H1 (cell line): ENCODE results near the gene TSHZ2. TPM values are rescaled to one million over a fixed set of nuclear protein-coding genes. Genes with fewer than 3 reads are reported as not detected.

ENCODE experiments used
- CTCF ChIA-PET: fragments of 300-600 bp; sonication (Branson Sonifier 250); formaldehyde crosslinking; loops from one replicate; lab custom pipeline; 2021; ENCODE audit not compliant: partially characterized antibody; lab: Charles Lee
- POLR2A ChIA-PET: fragments of 300-600 bp; sonication (Branson Sonifier 250); formaldehyde crosslinking; loops from one replicate; lab custom pipeline; 2021; ENCODE audit warnings: inconsistent platforms; ENCODE audit not compliant: partially characterized antibody; lab: Charles Lee
- DNase-seq, 2 experiments: peaks; one replicate each; pipeline versions ENCODE4 v3.0.0 to v3.0.0-alpha.2; 2010 to 2022; ENCODE audit warnings: low spot score in 2 of 2, low read depth in 1 of 2, mixed read lengths in 1 of 2
- FAIRE-seq: peaks from 2 replicates; lab custom pipeline; 2011; peaks lifted over from hg19 to GRCh38; lab: Jason Lieb, UNC
- H2AFZ ChIP-seq: 2 replicates; pipeline ENCODE4 v1.8.1; 2012; ENCODE audit warnings: low read length, inconsistent platforms
- H2AK5ac ChIP-seq: 2 replicates; pipeline ENCODE4 v1.6.1; 2013; ENCODE audit warnings: low read depth, low read length
- H2BK120ac ChIP-seq: replicated peaks from 2 replicates; pipeline ENCODE3; 2013; ENCODE audit warnings: low read depth, low read length, inconsistent platforms
- H2BK12ac ChIP-seq: 2 replicates; pipeline ENCODE4 v1.6.1; 2013; ENCODE audit warnings: low read depth, low read length
- H2BK15ac ChIP-seq: 2 replicates; pipeline ENCODE4 v1.6.1; 2013; ENCODE audit warnings: low read length
- H2BK20ac ChIP-seq: 2 replicates; pipeline ENCODE4 v1.6.1; 2013; ENCODE audit warnings: low read length
- H2BK5ac ChIP-seq: 2 replicates; pipeline ENCODE4 v1.6.1; 2013; ENCODE audit warnings: low read depth, low read length
- H3K14ac ChIP-seq: 2 replicates; pipeline ENCODE4 v1.6.1; 2013; ENCODE audit warnings: inconsistent platforms; ENCODE audit not compliant: insufficient read length
- H3K18ac ChIP-seq: 2 replicates; pipeline ENCODE4 v1.6.1; 2013; ENCODE audit warnings: low read length; ENCODE audit errors: extremely low read depth
- H3K23ac ChIP-seq: 2 replicates; pipeline ENCODE4 v1.6.1; 2013; ENCODE audit warnings: inconsistent platforms; ENCODE audit not compliant: insufficient read length
- H3K23me2 ChIP-seq: 2 replicates; pipeline ENCODE4 v1.6.1; 2013; ENCODE audit warnings: low read depth, low read length
- H3K27ac ChIP-seq: 2 replicates; pipeline ENCODE4 v1.6.1; 2011; ENCODE audit warnings: low read depth, low read length, inconsistent platforms
- H3K27me3 ChIP-seq, 4 experiments: replicated peaks in 1 of 4; 1 replicate in 1 of 4; 2 replicates in 3 of 4; pipeline versions ENCODE4 v1.6.1 to v1.8.1; 2011 to 2013; ENCODE audit warnings: low read length in 3 of 4, mild to moderate bottlenecking in 3 of 4, inconsistent platforms in 2 of 4, mixed read lengths in 2 of 4, moderate library complexity in 1 of 4; ENCODE audit not compliant: control insufficient read depth in 3 of 4, insufficient read depth in 3 of 4; ENCODE audit errors: extremely low read depth in 1 of 4
- H3K36me3 ChIP-seq, 4 experiments: 2 replicates each; pipeline versions ENCODE4 v1.6.1 to v1.8.1; 2011 to 2013; ENCODE audit warnings: mild to moderate bottlenecking in 4 of 4, low read length in 3 of 4, moderate library complexity in 2 of 4, control low read depth in 1 of 4, inconsistent platforms in 1 of 4; ENCODE audit not compliant: insufficient read depth in 4 of 4, control insufficient read depth in 2 of 4
- H3K4ac ChIP-seq: replicated peaks from 2 replicates; pipeline ENCODE3; 2013; ENCODE audit warnings: low read length, low read depth, mixed read lengths, inconsistent platforms; ENCODE audit not compliant: insufficient read length
- H3K4me1 ChIP-seq, 4 experiments: replicated peaks in 1 of 4; 1 replicate in 1 of 4; 2 replicates in 3 of 4; pipeline versions ENCODE4 v1.6.1 to v1.8.1; 2011 to 2013; ENCODE audit warnings: low read length in 3 of 4, inconsistent platforms in 2 of 4, mixed read lengths in 1 of 4; ENCODE audit not compliant: insufficient read depth in 4 of 4, control insufficient read depth in 3 of 4
- H3K4me2 ChIP-seq, 2 experiments: 2 replicates each; pipeline versions ENCODE4 v1.6.1 to v1.8.1; 2011 to 2013; ENCODE audit warnings: low read depth in 2 of 2, low read length in 2 of 2, control low read depth in 1 of 2, inconsistent platforms in 1 of 2, mild to moderate bottlenecking in 1 of 2; ENCODE audit not compliant: insufficient read depth in 1 of 2
- H3K4me3 ChIP-seq, 4 experiments: fragments of 200-600, 300-600 bp in 1 of 4; sonication (generic), shearing (Covaris generic), sonication (Bioruptor Twin) in 1 of 4; 2 replicates each; pipeline versions ENCODE4 v1.5.1 to v1.8.1; 2011 to 2016; ENCODE audit warnings: low read length in 4 of 4, low read depth in 3 of 4, control low read depth in 2 of 4, inconsistent platforms in 2 of 4, mild to moderate bottlenecking in 2 of 4, mixed read lengths in 1 of 4, moderate library complexity in 1 of 4; ENCODE audit not compliant: insufficient read depth in 2 of 4; ENCODE audit errors: extremely low read depth in 1 of 4
- H3K56ac ChIP-seq: replicated peaks from 2 replicates; pipeline ENCODE3; 2013; ENCODE audit warnings: low read depth, mild to moderate bottlenecking, mixed read lengths, low read length, inconsistent platforms; ENCODE audit not compliant: insufficient read length
- H3K79me1 ChIP-seq: 2 replicates; pipeline ENCODE4 v1.6.1; 2013; ENCODE audit warnings: low read depth, low read length, control low read depth
- H3K79me2 ChIP-seq, 2 experiments: 2 replicates each; pipeline versions ENCODE4 v1.6.1 to v1.8.1; 2012 to 2013; ENCODE audit warnings: low read length in 2 of 2, mild to moderate bottlenecking in 2 of 2, inconsistent platforms in 1 of 2; ENCODE audit not compliant: insufficient read depth in 2 of 2, control insufficient read depth in 1 of 2
- H3K9ac ChIP-seq, 4 experiments: replicated peaks in 1 of 4; 1 replicate in 1 of 4; 2 replicates in 3 of 4; pipeline versions ENCODE4 v1.6.1 to v1.8.1; 2011 to 2013; ENCODE audit warnings: low read depth in 3 of 4, low read length in 3 of 4, control low read depth in 2 of 4, mild to moderate bottlenecking in 2 of 4, moderate library complexity in 2 of 4, inconsistent platforms in 1 of 4; ENCODE audit errors: extremely low read depth in 1 of 4
- H3K9me3 ChIP-seq, 2 experiments: 2 replicates each; pipeline versions ENCODE4 v1.6.1 to v1.8.1; 2012 to 2013; ENCODE audit warnings: mild to moderate bottlenecking in 2 of 2, moderate library complexity in 2 of 2, control low read depth in 1 of 2, inconsistent platforms in 1 of 2, low read depth in 1 of 2, low read length in 1 of 2, mixed read lengths in 1 of 2; ENCODE audit not compliant: insufficient read depth in 2 of 2
- H4K20me1 ChIP-seq, 2 experiments: replicated peaks in 1 of 2; 2 replicates each; pipeline versions ENCODE3 to v1.8.1; 2011 to 2013; ENCODE audit warnings: inconsistent platforms in 2 of 2, low read length in 2 of 2, mild to moderate bottlenecking in 1 of 2; ENCODE audit not compliant: insufficient read depth in 2 of 2, control insufficient read depth in 1 of 2
- H4K5ac ChIP-seq: 2 replicates; pipeline ENCODE4 v1.6.1; 2013; ENCODE audit warnings: low read length, low read depth, mixed read lengths, inconsistent platforms; ENCODE audit not compliant: insufficient read length
- H4K8ac ChIP-seq: 2 replicates; pipeline ENCODE4 v1.8.0; 2013; ENCODE audit warnings: mild to moderate bottlenecking, moderate library complexity, low read length, inconsistent platforms; ENCODE audit not compliant: insufficient read depth; ENCODE audit errors: extremely low read depth
- H4K91ac ChIP-seq: replicated peaks from 2 replicates; pipeline ENCODE3; 2013; ENCODE audit warnings: low read length, mixed read lengths, inconsistent platforms; ENCODE audit not compliant: insufficient read length
- ASH2L ChIP-seq: fragments of 200-600, 300-600 bp; sonication (generic); IDR thresholded peaks from one replicate; pipeline ENCODE4 v1.7.1; 2017; ENCODE audit warnings: low read length
- CBX8 ChIP-seq: fragments of 300-800, 300-1000 bp; sonication (generic); IDR thresholded peaks from 2 replicates; pipeline ENCODE4 v1.7.1; 2016; ENCODE audit warnings: low read depth, low read length, borderline replicate concordance
- RAD21 ChIP-seq, 2 experiments: IDR thresholded peaks in 1 of 2; conservative IDR thresholded peaks in 1 of 2; 2 replicates each; pipeline ENCODE4 v1.6.1; 2011; ENCODE audit warnings: low read depth in 2 of 2, low read length in 2 of 2, improper control_type of control experiment in 1 of 2, inconsistent platforms in 1 of 2, mild to moderate bottlenecking in 1 of 2, moderate library complexity in 1 of 2
- SP2 ChIP-seq: IDR thresholded peaks from 2 replicates; pipeline ENCODE4 v1.6.1; 2012; ENCODE audit warnings: mild to moderate bottlenecking, low read length, inconsistent platforms
- TBP ChIP-seq: IDR thresholded peaks from 2 replicates; pipeline ENCODE4 v1.6.1; 2011; ENCODE audit warnings: low read depth, low read length, improper control_type of control experiment
- WGBS, 2 experiments: shearing (Covaris generic) in 1 of 2; methylation state at CpG; one replicate each; pipeline versions ENCODE4 v1.1.6 to v1.1.7; 2013 to 2015; ENCODE audit warnings: low lambda C conversion rate in 2 of 2, mixed read lengths in 2 of 2, inconsistent platforms in 1 of 2, low coverage in 1 of 2, missing lambda C conversion rate in 1 of 2; ENCODE audit not compliant: insufficient replicate concordance in 2 of 2, insufficient coverage in 1 of 2, insufficient read length in 1 of 2; ENCODE audit errors: extremely low coverage in 1 of 2, missing lambda C conversion rate in 1 of 2; 5-methylcytosine and 5-hydroxymethylcytosine counted together
- polyA plus RNA-seq, 7 experiments: library from polyadenylated mRNA; depleted of rRNA in 3 of 7; stranded (reverse) in 5 of 7; unstranded in 2 of 7; fragments of >200 nt in 5 of 7; fragments of 200-250 nt in 2 of 7; gene quantifications; 1 replicate in 5 of 7; 2 replicates in 1 of 7; 4 replicates in 1 of 7; pipeline versions ENCODE4 v1.2.1 to v1.2.3, GENCODE V29; 2011 to 2013; ENCODE audit warnings: missing spikeins in 2 of 7, mixed read lengths in 2 of 7
- total RNA-seq: library from RNA; stranded (reverse); fragmentation: NEBNext Ultra II Directional; extraction: Animal tissue kit (Norgen Biotek cat#: 25700); gene quantifications from 2 replicates; pipeline ENCODE4 v1.2.1, GENCODE V29; 2021
- TF ChIP-seq, protein P1 (sequence below): IDR thresholded peaks from 2 replicates; pipeline ENCODE4 v1.6.1; 2011; ENCODE audit warnings: low read length, improper control_type of control experiment
- TF ChIP-seq, protein P2 (sequence below), 3 experiments: IDR thresholded peaks; 1 replicate in 2 of 3; 2 replicates in 1 of 3; pipeline versions ENCODE4 v1.5.1 to v1.6.1; 2011; ENCODE audit warnings: low read length in 3 of 3, mild to moderate bottlenecking in 3 of 3, inconsistent platforms in 2 of 3, low read depth in 1 of 3, moderate library complexity in 1 of 3; ENCODE audit not compliant: insufficient read depth in 1 of 3; ENCODE audit errors: control extremely low read depth in 1 of 3

Gene TSHZ2
- total and polyA plus RNA-seq, 2 of the 8 experiments (the other 6 are each of a cell fraction or from before 2014, with no cell fraction given): 0.14 to 0.30 TPM

DNA sequence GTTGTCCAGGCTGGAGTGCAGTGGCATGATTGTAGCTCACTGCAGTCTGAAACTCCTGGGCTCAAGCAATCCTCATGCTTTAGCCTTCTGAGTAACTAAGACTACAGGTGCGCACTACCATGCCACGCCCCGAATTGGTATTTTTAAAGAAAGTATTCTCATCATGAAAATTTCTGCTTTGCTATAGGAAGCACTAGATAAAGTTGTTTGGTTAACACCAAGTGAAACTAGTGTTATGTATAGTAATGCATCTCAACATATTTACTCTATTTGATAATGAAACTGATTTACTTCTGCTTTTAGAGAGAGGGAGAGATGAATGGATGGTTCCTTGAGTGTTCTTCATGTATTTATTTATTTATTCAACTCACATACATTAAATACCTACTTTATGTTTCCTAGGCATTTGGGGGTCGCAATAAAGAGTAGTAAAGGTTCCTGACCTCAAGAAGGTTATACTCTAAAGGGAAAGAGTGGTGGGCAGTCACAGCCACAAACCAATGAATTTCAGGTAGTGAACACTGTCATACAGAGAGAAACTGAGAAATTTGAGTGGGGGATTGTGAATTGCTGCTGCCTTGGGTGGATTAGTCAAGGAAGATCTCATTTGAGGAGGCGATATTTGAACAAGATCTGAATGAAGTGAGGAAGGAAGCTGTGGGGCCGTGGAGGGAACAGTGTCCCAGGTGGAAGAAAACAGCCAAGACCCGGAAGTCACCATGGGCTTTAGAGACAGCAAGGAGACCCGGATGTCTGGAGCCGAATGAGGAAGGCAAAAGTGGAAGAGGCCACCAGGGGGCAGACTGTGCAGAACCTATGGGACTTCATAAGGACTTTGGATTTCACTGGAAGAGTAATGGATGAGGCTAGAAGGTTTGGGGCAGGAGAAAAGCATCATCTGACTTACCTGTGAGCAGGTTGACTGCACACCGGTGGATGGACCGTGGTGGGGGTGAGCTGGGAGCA is 185.6 kb downstream of the TSHZ2 start:
- POLR2A ChIA-PET: no interaction called here
- DNase-seq: peak; percentile 47 to 87
- CTCF ChIA-PET: interaction anchor here (0.7 to 2.7 kb wide), 19 partner anchors 8 to 845 kb away, joined by 3 to 11 read pairs (median 3); no protein-coding TSS in a partner anchor
- H3K9me3 ChIP-seq: no peaks in the 10 kb centered on the region
- no peak overlapping the region for H2BK5ac ChIP-seq
- no peaks in the 10 kb centered on the region for H3K36me3 ChIP-seq
- no peak overlapping the region for H2BK12ac ChIP-seq
- no peak for FAIRE-seq
- no peaks in the 10 kb centered on the region for H3K23me2 ChIP-seq
- H2AFZ ChIP-seq: peak overlapping the region; percentile 92
- no peak overlapping the region for H3K27ac ChIP-seq
- H3K56ac ChIP-seq: no peak overlapping the region
- no peak overlapping the region for H2BK120ac ChIP-seq
- H3K79me2 ChIP-seq: no peaks in the 10 kb centered on the region
- no peaks in the 10 kb centered on the region for H3K79me1 ChIP-seq
- no peak overlapping the region for H2AK5ac ChIP-seq
- H2BK20ac ChIP-seq: no peak overlapping the region
- no peak overlapping the region for H4K5ac ChIP-seq
- peaks cover 0 to 3% (median under 1%) of the 10 kb centered on the region in 4 experiments; a peak in 3 of 7 replicates for H3K4me1 ChIP-seq
- H4K8ac ChIP-seq: no peak overlapping the region
- H3K9ac ChIP-seq: no peak overlapping the region
- WGBS, 2 experiments: 79% methylated on average over 11 of the region's 11 CpGs; no CpG with 5 or more reads in 1 of the 2 experiments
- no peak overlapping the region for H3K23ac ChIP-seq
- no peak overlapping the region for H3K4me3 ChIP-seq
- no peak overlapping the region for H3K4me2 ChIP-seq
- no peaks in the 10 kb centered on the region for H4K20me1 ChIP-seq
- no peak overlapping the region for H3K4ac ChIP-seq
- H4K91ac ChIP-seq: no peak overlapping the region
- no peak overlapping the region for H3K18ac ChIP-seq
- H3K14ac ChIP-seq: no peak overlapping the region
- peak overlapping the region; percentile 78; the same call in 1 of the 2 replicates for H2BK15ac ChIP-seq
- H3K27me3 ChIP-seq: no peaks in the 10 kb centered on the region; a peak in 3 of 7 replicates
- TF ChIP-seq ASH2L (no peak), CBX8 (no peak), RAD21 (IDR thresholded peaks at IDR 0.05 in 1 of 2, conservative IDR thresholded peaks at IDR 0.05 in 1 of 2; ENCODE audit: low read depth in 2 of 2, low read length in 2 of 2) (peak; percentile 64 to 75), TBP (no peak), SP2 (no peak)
- TF ChIP-seq, protein P1, sequence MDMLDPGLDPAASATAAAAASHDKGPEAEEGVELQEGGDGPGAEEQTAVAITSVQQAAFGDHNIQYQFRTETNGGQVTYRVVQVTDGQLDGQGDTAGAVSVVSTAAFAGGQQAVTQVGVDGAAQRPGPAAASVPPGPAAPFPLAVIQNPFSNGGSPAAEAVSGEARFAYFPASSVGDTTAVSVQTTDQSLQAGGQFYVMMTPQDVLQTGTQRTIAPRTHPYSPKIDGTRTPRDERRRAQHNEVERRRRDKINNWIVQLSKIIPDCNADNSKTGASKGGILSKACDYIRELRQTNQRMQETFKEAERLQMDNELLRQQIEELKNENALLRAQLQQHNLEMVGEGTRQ: no peak
- TF ChIP-seq, protein P2, sequence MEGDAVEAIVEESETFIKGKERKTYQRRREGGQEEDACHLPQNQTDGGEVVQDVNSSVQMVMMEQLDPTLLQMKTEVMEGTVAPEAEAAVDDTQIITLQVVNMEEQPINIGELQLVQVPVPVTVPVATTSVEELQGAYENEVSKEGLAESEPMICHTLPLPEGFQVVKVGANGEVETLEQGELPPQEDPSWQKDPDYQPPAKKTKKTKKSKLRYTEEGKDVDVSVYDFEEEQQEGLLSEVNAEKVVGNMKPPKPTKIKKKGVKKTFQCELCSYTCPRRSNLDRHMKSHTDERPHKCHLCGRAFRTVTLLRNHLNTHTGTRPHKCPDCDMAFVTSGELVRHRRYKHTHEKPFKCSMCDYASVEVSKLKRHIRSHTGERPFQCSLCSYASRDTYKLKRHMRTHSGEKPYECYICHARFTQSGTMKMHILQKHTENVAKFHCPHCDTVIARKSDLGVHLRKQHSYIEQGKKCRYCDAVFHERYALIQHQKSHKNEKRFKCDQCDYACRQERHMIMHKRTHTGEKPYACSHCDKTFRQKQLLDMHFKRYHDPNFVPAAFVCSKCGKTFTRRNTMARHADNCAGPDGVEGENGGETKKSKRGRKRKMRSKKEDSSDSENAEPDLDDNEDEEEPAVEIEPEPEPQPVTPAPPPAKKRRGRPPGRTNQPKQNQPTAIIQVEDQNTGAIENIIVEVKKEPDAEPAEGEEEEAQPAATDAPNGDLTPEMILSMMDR (IDR thresholded peaks at IDR 0.05; ENCODE audit: control extremely low read depth in 1 of 3, insufficient read depth in 1 of 3, low read depth in 1 of 3, low read length in 3 of 3): peak; percentile 63 to 79 (median 77)
